ENCODE measurements around the gene INPP1. TPM values are rescaled to one million over a fixed set of nuclear protein-coding genes. Genes with fewer than 3 reads are reported as not detected.
"Not testable (repeated sequence)": the region's sequence is repeated elsewhere in the genome, so short reads cannot be mapped to it uniquely, and the experiment has no call there.

INPP1 gene
- 10 to 100 TPM; 13.0 to 34.4 TPM for total RNA-seq

DNA sequence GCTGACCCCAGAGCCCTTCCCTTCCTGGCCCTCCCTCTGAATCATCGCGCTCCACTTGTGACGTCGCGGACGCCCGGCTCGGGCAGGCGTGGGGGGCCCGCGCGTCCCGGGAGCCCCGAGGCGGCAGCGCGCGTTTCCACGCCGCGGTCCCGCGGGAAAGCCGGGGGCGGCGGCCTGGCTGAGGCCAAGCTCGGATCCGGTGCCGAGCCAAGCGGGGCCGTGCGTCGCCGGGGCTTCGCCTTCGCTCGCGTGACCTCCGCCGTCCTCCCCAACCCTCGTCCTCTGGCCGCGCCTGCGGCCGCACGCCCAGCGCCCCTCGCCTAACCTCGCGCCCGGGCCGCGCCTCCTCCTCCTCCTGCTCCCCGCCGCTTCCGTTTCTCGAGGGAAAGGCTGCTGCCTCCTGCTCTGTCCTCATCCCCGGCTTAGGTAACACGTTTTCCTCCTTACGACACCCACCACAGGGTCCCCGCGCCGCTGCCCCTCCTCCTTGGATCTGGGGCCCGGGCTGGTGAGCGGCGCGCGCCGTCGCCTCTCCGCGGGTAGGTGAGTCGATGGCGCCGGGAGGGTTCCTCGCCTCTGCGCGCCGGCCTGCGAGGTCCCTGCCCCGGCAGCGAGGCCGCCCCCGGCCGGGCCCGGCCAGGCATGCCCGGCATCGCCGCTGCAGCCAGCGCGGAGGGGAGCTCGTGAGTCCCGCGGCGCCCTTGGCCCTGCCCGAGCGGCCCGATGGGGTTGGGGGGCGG is at the start of gene INPP1:
TSS of gene INPP1 (plus strand) at position 54 of the 740 bp plus-strand sequence. CDS start 16,514 bp downstream, outside the sequence.
- intact Hi-C loops (cut with DNase I) = loop anchor here (5.0 kb wide), 1 partner anchor 169 kb away; no protein-coding TSS in a partner anchor
- 1% methylated on average over 76 of the region's 99 CpGs for WGBS
- Histone ChIP-seq H3K4me1 (replicated peaks) (no peaks in the 10 kb centered on the region), H3K27ac (peak within 1 kb of the TSS; percentile 87 to 89), H3K27me3 (replicated peaks; ENCODE audit: insufficient read depth) (no peaks in the 10 kb centered on the region), H3K9me3 (no peaks in the 10 kb centered on the region), H3K4me3 (peak within 1 kb of the TSS; percentile 66 to 72), H3K36me3 (no peaks in the 10 kb centered on the region)
- DNase-seq (ENCODE audit: low spot score) = peak; percentile 25
- TF ChIP-seq POLR2AphosphoS5 (IDR thresholded peaks at IDR 0.05) (peak; percentile 10), CTCF (IDR thresholded peaks at IDR 0.05) (no peak), POLR2A (IDR thresholded peaks at IDR 0.05) (peak; percentile 79)

DNA sequence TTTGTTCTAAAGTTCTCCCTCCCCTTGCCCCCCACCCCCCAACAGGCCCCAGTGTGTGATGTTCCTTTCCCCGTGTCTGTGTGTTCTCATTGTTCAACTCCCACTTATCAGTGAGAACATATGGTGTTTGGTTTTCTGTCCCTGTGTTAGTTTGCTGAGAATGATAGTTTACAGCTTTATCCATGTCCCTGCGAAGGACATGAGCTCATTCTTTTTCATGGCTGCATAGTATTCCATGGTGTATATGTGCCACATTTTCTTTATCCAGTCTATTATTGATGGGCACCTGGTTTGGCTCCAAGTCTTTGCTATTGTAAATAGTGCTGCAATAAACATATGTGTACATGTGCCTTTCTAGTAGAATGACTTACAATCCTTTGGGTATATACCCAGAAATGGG is 45.5 kb upstream of the INPP1 start:
- H3K27me3 ChIP-seq (replicated peaks; ENCODE audit: insufficient read depth); intact Hi-C loops (cut with DNase I); H3K27ac ChIP-seq; H3K4me1 ChIP-seq (replicated peaks); DNase-seq (ENCODE audit: low spot score); H3K36me3 ChIP-seq; H3K4me3 ChIP-seq; H3K9me3 ChIP-seq: not testable (repeated sequence)
- 98% methylated on average over 2 of the region's 2 CpGs for WGBS

DNA sequence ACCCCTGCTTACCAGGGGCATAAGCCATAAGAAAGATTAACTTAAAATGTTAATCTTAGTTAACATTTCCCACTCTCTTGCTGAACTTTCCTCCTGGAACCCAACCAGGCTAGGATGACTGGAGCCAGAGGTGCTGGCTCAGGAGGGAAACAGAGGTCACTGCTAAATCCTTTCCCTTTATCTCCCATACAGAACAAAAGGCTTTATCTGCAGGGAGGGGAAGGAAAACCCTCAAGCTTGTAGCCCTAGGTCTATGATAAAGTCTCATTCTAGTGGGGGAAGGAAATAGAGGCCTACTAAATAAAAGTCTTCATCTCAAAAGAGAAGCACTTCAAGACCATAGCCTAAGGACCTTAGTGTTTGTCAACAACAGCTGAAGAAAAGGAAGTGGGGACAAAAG is 42.4 kb upstream of the INPP1 start:
- Histone ChIP-seq H3K36me3 (no peaks in the 10 kb centered on the region), H3K4me1 (replicated peaks) (no peaks in the 10 kb centered on the region), H3K27ac (no peak overlapping the region), H3K4me3 (no peak overlapping the region), H3K27me3 (replicated peaks; ENCODE audit: insufficient read depth) (no peaks in the 10 kb centered on the region), H3K9me3 (no peaks in the 10 kb centered on the region)
- intact Hi-C loops (cut with DNase I) = no loop called here
- DNase-seq (ENCODE audit: low spot score) = no peak
- TF ChIP-seq POLR2AphosphoS5 (IDR thresholded peaks at IDR 0.05) (no peak), CTCF (IDR thresholded peaks at IDR 0.05) (no peak), POLR2A (IDR thresholded peaks at IDR 0.05) (no peak)

GRCh38 chr2:190302052-190302451 is 41.3 kb upstream of the INPP1 start:
- intact Hi-C loops (cut with DNase I) = no loop called here
- no peak for TF ChIP-seq POLR2A (IDR thresholded peaks at IDR 0.05)
- no peak for TF ChIP-seq POLR2AphosphoS5 (IDR thresholded peaks at IDR 0.05)
- TF ChIP-seq CTCF (IDR thresholded peaks at IDR 0.05) = no peak
- H3K4me1 ChIP-seq (replicated peaks) = no peaks in the 10 kb centered on the region
- no peak overlapping the region for H3K4me3 ChIP-seq
- WGBS = 100% methylated on average over 1 of the region's 1 CpG
- H3K36me3 ChIP-seq = no peaks in the 10 kb centered on the region
- H3K9me3 ChIP-seq = no peaks in the 10 kb centered on the region
- H3K27me3 ChIP-seq (replicated peaks; ENCODE audit: insufficient read depth) = no peaks in the 10 kb centered on the region
- no peak for DNase-seq (ENCODE audit: low spot score)
- no peak overlapping the region for H3K27ac ChIP-seq

GRCh38 chr2:190303647-190304046 is 39.7 kb upstream of the INPP1 start:
- no peak for DNase-seq (ENCODE audit: low spot score)
- intact Hi-C loops (cut with DNase I) = no loop called here
- Histone ChIP-seq H3K36me3 (no peaks in the 10 kb centered on the region), H3K9me3 (no peaks in the 10 kb centered on the region), H3K4me1 (replicated peaks) (no peaks in the 10 kb centered on the region), H3K27me3 (replicated peaks; ENCODE audit: insufficient read depth) (no peaks in the 10 kb centered on the region), H3K4me3 (no peak overlapping the region), H3K27ac (no peak overlapping the region)
- TF ChIP-seq POLR2AphosphoS5 (IDR thresholded peaks at IDR 0.05) (no peak), POLR2A (IDR thresholded peaks at IDR 0.05) (no peak), CTCF (IDR thresholded peaks at IDR 0.05) (no peak)
